CD14-positive monocyte (primary cell): ENCODE data around the gene ZNF688. TPM values are rescaled to one million over a fixed set of nuclear protein-coding genes. Genes with fewer than 3 reads are reported as not detected.

Experiments used
- DNase-seq, 3 donors: peaks; one replicate each; pipeline ENCODE4 v3.0.0-alpha.2; 2011 to 2022
- H2AFZ ChIP-seq: 2 replicates; pipeline ENCODE4 v1.6.0; 2012; ENCODE audit warnings: mild to moderate bottlenecking, low read depth, low read length, inconsistent platforms; ENCODE audit not compliant: insufficient read depth, poor library complexity, severe bottlenecking
- H3K27ac ChIP-seq, 2 donors: 1 replicate in 1 of 2; 2 replicates in 1 of 2; pipeline ENCODE4 v1.5.1; 2012 to 2013; ENCODE audit warnings: low read length in 2 of 2, control low read depth in 1 of 2, inconsistent platforms in 1 of 2, low read depth in 1 of 2, mild to moderate bottlenecking in 1 of 2
- H3K27me3 ChIP-seq, 2 donors: one replicate each; pipeline versions ENCODE4 v1.6.0 to v1.6.1; 2011 to 2013; ENCODE audit warnings: low read length in 2 of 2; ENCODE audit not compliant: control insufficient read depth in 2 of 2, insufficient read depth in 2 of 2
- H3K36me3 ChIP-seq, 2 donors: replicated peaks in 1 of 2; 1 replicate in 1 of 2; 2 replicates in 1 of 2; pipeline versions ENCODE4 v1.5.1 to v1.6.1; 2012 to 2013; ENCODE audit warnings: low read length in 2 of 2, control low read depth in 1 of 2, inconsistent platforms in 1 of 2, mild to moderate bottlenecking in 1 of 2; ENCODE audit not compliant: insufficient read depth in 2 of 2, control insufficient read depth in 1 of 2
- H3K4me1 ChIP-seq, 2 donors: 1 replicate in 1 of 2; 2 replicates in 1 of 2; pipeline versions ENCODE4 v1.5.1 to v1.6.1; 2012 to 2013; ENCODE audit warnings: low read length in 2 of 2, control low read depth in 1 of 2, inconsistent platforms in 1 of 2, mild to moderate bottlenecking in 1 of 2, moderate library complexity in 1 of 2; ENCODE audit not compliant: insufficient read depth in 2 of 2, control insufficient read depth in 1 of 2
- H3K4me2 ChIP-seq: replicated peaks from 2 replicates; pipeline ENCODE3; 2012; ENCODE audit warnings: low read length, moderate library complexity, mild to moderate bottlenecking; ENCODE audit not compliant: poor library complexity, severe bottlenecking; ENCODE audit errors: extremely low read depth
- H3K4me3 ChIP-seq, 3 experiments: fragments of 200-600 bp in 1 of 3; sonication (generic) in 1 of 3; replicated peaks in 1 of 3; 1 replicate in 2 of 3; 2 replicates in 1 of 3; pipeline ENCODE4 v1.5.1; 2011 to 2013; ENCODE audit warnings: low read length in 3 of 3, mild to moderate bottlenecking in 3 of 3, control low read depth in 2 of 3, low read depth in 2 of 3, inconsistent platforms in 1 of 3, moderate library complexity in 1 of 3
- H3K79me2 ChIP-seq: 2 replicates; pipeline ENCODE4 v1.6.0; 2012; ENCODE audit warnings: mild to moderate bottlenecking, control low read depth, inconsistent platforms, low read length, moderate library complexity; ENCODE audit not compliant: insufficient read depth
- H3K9ac ChIP-seq: 2 replicates; pipeline ENCODE4 v1.6.0; 2017; ENCODE audit warnings: low read length, mild to moderate bottlenecking; ENCODE audit not compliant: insufficient read depth, poor library complexity, severe bottlenecking
- H3K9me3 ChIP-seq, 2 donors: replicated peaks in 1 of 2; 1 replicate in 1 of 2; 2 replicates in 1 of 2; pipeline versions ENCODE4 v1.5.1 to v1.6.1; 2012 to 2013; ENCODE audit warnings: low read length in 2 of 2, control low read depth in 1 of 2; ENCODE audit not compliant: control insufficient read depth in 1 of 2, insufficient read depth in 1 of 2
- H4K20me1 ChIP-seq: 2 replicates; pipeline ENCODE4 v1.6.0; 2012; ENCODE audit warnings: mild to moderate bottlenecking, low read length, control low read depth, moderate library complexity; ENCODE audit not compliant: insufficient read depth
- H3K27ac Mint-ChIP-seq, 7 donors: one replicate each; pipeline ENCODE4 v1.8.0; 2020; ENCODE audit warnings: mild to moderate bottlenecking in 7 of 7, mixed read lengths in 7 of 7, moderate library complexity in 6 of 7, inconsistent platforms in 2 of 7
- H3K27me3 Mint-ChIP-seq, 3 donors: one replicate each; pipeline ENCODE4 v1.8.0; 2021 to 2022; ENCODE audit warnings: low read depth in 3 of 3, mild to moderate bottlenecking in 3 of 3, mixed read lengths in 3 of 3, moderate library complexity in 3 of 3, inconsistent platforms in 1 of 3
- H3K36me3 Mint-ChIP-seq, 2 donors: one replicate each; pipeline ENCODE4 v1.8.0; 2020; ENCODE audit warnings: mixed read lengths in 2 of 2, inconsistent platforms in 1 of 2, mild to moderate bottlenecking in 1 of 2
- H3K4me1 Mint-ChIP-seq: one replicate; pipeline ENCODE4 v1.8.0; 2020; ENCODE audit warnings: mild to moderate bottlenecking, mixed read lengths
- H3K4me3 Mint-ChIP-seq, 2 donors: one replicate each; pipeline ENCODE4 v1.8.0; 2020; ENCODE audit warnings: mild to moderate bottlenecking in 2 of 2, mixed read lengths in 2 of 2, moderate library complexity in 1 of 2
- H3K9me3 Mint-ChIP-seq, 7 donors: one replicate each; pipeline ENCODE4 v1.8.0; 2020 to 2022; ENCODE audit warnings: mixed read lengths in 7 of 7, mild to moderate bottlenecking in 6 of 7, moderate library complexity in 6 of 7, inconsistent platforms in 2 of 7
- CTCF ChIP-seq: fragments of 200-600 bp; IDR thresholded peaks from one replicate; pipeline ENCODE4 v1.8.0; 2022; ENCODE audit warnings: antibody characterized with exemption, mild to moderate bottlenecking
- WGBS: methylation state at CpG from one replicate; pipeline ENCODE4 v1.1.5; 2013; ENCODE audit warnings: missing lambda C conversion rate; ENCODE audit not compliant: insufficient coverage; 5-methylcytosine and 5-hydroxymethylcytosine counted together
- intact Hi-C, 2 donors: fragments of 100-400 bp; cut with micrococcal nuclease; formaldehyde crosslinking; loops; one replicate each; pipeline versions ENCODE4 v1.15.0 to v1.15.1; 2023
- polyA plus RNA-seq, 3 donors: library from polyadenylated mRNA; depleted of rRNA in 1 of 3; unstranded in 2 of 3; stranded (reverse) in 1 of 3; fragments of 300-500 nt in 2 of 3; fragments of >200 nt in 1 of 3; fragmentation: Illumina TruSeq in 2 of 3; gene quantifications; 1 replicate in 2 of 3; 2 replicates in 1 of 3; pipeline ENCODE4 v1.2.3, GENCODE V29; 2012 to 2021
- small RNA-seq: library from RNA; depleted of rRNA; stranded (forward); fragments of <200 nt; gene quantifications from one replicate; pipeline ENCODE3, GENCODE V24; 2012; ENCODE audit warnings: low read depth; ENCODE audit not compliant: insufficient read length

Gene ZNF688
- polyA plus RNA-seq, 3 donors = 10.3 to 24.1 (median 18.9) TPM

- no peak overlapping the region for H3K27ac Mint-ChIP-seq
- H3K36me3 Mint-ChIP-seq = peaks cover 56 to 64% of the 10 kb centered on the region in 2 donors
Measured at GRCh38 chr16:30521476-30521872, 50.0 kb downstream of the ZNF688 start.

More at GRCh38 chr16:30521476-30521872, 50.0 kb downstream of the ZNF688 start:
- H3K36me3 ChIP-seq = peaks cover 53 to 63% of the 10 kb centered on the region in 2 donors
- H3K4me1 ChIP-seq = peaks cover 8 to 15% of the 10 kb centered on the region in 2 donors
- no peaks in the 10 kb centered on the region for H3K9me3 ChIP-seq
- 98% methylated on average over 7 of the region's 7 CpGs for WGBS
- no peak overlapping the region for H3K4me2 ChIP-seq
- Mint-ChIP-seq H3K4me3 (no peak overlapping the region), H3K4me1 (peaks cover 5% of the 10 kb centered on the region), H3K9me3 (peaks cover 0 to 2% (median 0%) of the 10 kb centered on the region in 7 donors), H3K27me3 (peaks cover 0 to 2% (median 0%) of the 10 kb centered on the region in 3 donors)
- no peak overlapping the region for H3K27ac ChIP-seq
- H4K20me1 ChIP-seq = peaks cover 70% of the 10 kb centered on the region
- no peak overlapping the region for H2AFZ ChIP-seq
- no peak overlapping the region for H3K4me3 ChIP-seq
- no peaks in the 10 kb centered on the region for H3K27me3 ChIP-seq
- H3K9ac ChIP-seq = no peak overlapping the region
- no peaks in the 10 kb centered on the region for H3K79me2 ChIP-seq
- TF ChIP-seq CTCF = no peak
- DNase-seq = no peak
- intact Hi-C loops = no loop called here

Small RNA genes within 50 kb of the gene (small RNA-seq; reads per million reads assigned to genes)
- gene AC093249.4 = not detected

Other genes with a start within 250 kb of the ZNF688 start
- 10 to 100 TPM; 23.9 to 31.8 (median 31.0) TPM for gene CD2BP2, start 216.4 kb downstream of the ZNF688 start, polyA plus RNA-seq
- 10 to 100 TPM; 12.2 to 36.0 (median 13.8) TPM for gene TBC1D10B, start 201.2 kb downstream of the ZNF688 start, polyA plus RNA-seq
- gene MYL11, start 196.9 kb downstream of the ZNF688 start, polyA plus RNA-seq = 1 to 10 TPM in 2 of 3 donors, not detected in 1; 1.6 to 1.9 TPM
- gene SEPTIN1, start 189.2 kb downstream of the ZNF688 start, polyA plus RNA-seq = under 1 TPM; 0.31 to 0.60 (median 0.49) TPM
- 1 to 10 TPM in 1 of 3 donors, under 1 TPM in 2; 0.67 to 1.4 (median 0.93) TPM for gene ZNF48, start 176.3 kb downstream of the ZNF688 start, polyA plus RNA-seq
- gene ZNF771, start 164.1 kb downstream of the ZNF688 start, polyA plus RNA-seq = under 1 TPM; 0.39 to 0.68 (median 0.51) TPM
- gene DCTPP1, start 141.7 kb downstream of the ZNF688 start, polyA plus RNA-seq = 10 to 100 TPM; 10.5 to 45.5 (median 32.2) TPM
- gene SEPHS2, start 125.8 kb downstream of the ZNF688 start, polyA plus RNA-seq = 10 to 100 TPM; 12.8 to 56.4 (median 54.2) TPM
- 100 to 1,000 TPM in 2 of 3 donors, 10 to 100 TPM in 1; 56.8 to 474 (median 109) TPM for gene ITGAL, start 99.0 kb downstream of the ZNF688 start, polyA plus RNA-seq
- gene ZNF768, start 45.1 kb downstream of the ZNF688 start, polyA plus RNA-seq = 10 to 100 TPM in 1 of 3 donors, 1 to 10 TPM in 2; 2.8 to 13.4 (median 3.0) TPM
- 1 to 10 TPM; 4.1 to 6.6 (median 4.4) TPM for gene ZNF747, start 36.9 kb downstream of the ZNF688 start, polyA plus RNA-seq
- 1 to 10 TPM in 2 of 3 donors, under 1 TPM in 1; 0.94 to 4.6 (median 1.0) TPM for gene ZNF764, start 13.3 kb downstream of the ZNF688 start, polyA plus RNA-seq
- gene ZNF785, start 14.0 kb upstream of the ZNF688 start, polyA plus RNA-seq = 1 to 10 TPM in 2 of 3 donors, under 1 TPM in 1; 0.67 to 9.0 (median 1.1) TPM
- gene ZNF689, start 38.7 kb upstream of the ZNF688 start, polyA plus RNA-seq = 10 to 100 TPM in 1 of 3 donors, 1 to 10 TPM in 2; 4.1 to 11.2 (median 8.0) TPM
- 10 to 100 TPM in 2 of 3 donors, 1 to 10 TPM in 1; 6.1 to 32.6 (median 10.4) TPM for gene PRR14, start 79.2 kb upstream of the ZNF688 start, polyA plus RNA-seq
- 10 to 100 TPM in 1 of 3 donors, 1 to 10 TPM in 2; 1.4 to 44.8 (median 2.1) TPM for gene FBRS, start 86.7 kb upstream of the ZNF688 start, polyA plus RNA-seq
- 10 to 100 TPM in 1 of 3 donors, 1 to 10 TPM in 2; 3.0 to 16.0 (median 6.3) TPM for gene SRCAP, start 127.5 kb upstream of the ZNF688 start, polyA plus RNA-seq
- gene PHKG2, start 176.7 kb upstream of the ZNF688 start, polyA plus RNA-seq = 100 to 1,000 TPM in 1 of 3 donors, 10 to 100 TPM in 2; 45.4 to 115 (median 54.2) TPM
- 10 to 100 TPM in 1 of 3 donors, 1 to 10 TPM in 2; 2.4 to 25.3 (median 3.5) TPM for gene CFAP119, start 190.3 kb upstream of the ZNF688 start, polyA plus RNA-seq
- gene RNF40, start 190.6 kb upstream of the ZNF688 start, polyA plus RNA-seq = 10 to 100 TPM; 14.8 to 53.5 (median 34.9) TPM
- gene ZNF629, start 215.5 kb upstream of the ZNF688 start, polyA plus RNA-seq = 1 to 10 TPM in 1 of 3 donors, under 1 TPM in 2; 0.27 to 2.0 (median 0.73) TPM